A549 (cell line): ENCODE results near the gene NOXA1. TPM values are rescaled to one million over a fixed set of nuclear protein-coding genes. Genes with fewer than 3 reads are reported as not detected.

Source experiments
- ATAC-seq, 2 experiments: fragments of 200-7000 bp in 1 of 2; fragments of >200 bp in 1 of 2; cut with Nextera tagmentation in 1 of 2; cut with Tn5 transposase in 1 of 2; 3 replicates each; pipeline versions ENCODE4 v1.8.0 to v1.9.1; 2018 to 2020; ENCODE audit warnings: mild to moderate bottlenecking in 1 of 2, moderate library complexity in 1 of 2
- CTCF ChIA-PET: fragments of 300-600 bp; sonication (Branson Sonifier 250); formaldehyde crosslinking; extraction: SDS; loops from one replicate; lab custom pipeline; 2021; ENCODE audit warnings: antibody characterized with exemption, inconsistent platforms; lab: Yijun Ruan, JAX
- POLR2A ChIA-PET: fragments of 350-600 bp; formaldehyde crosslinking; extraction: SDS; loops from one replicate; lab custom pipeline; 2021; ENCODE audit warnings: antibody characterized with exemption, inconsistent platforms; lab: Yijun Ruan, JAX
- DNase-seq, 2 experiments: peaks; one replicate each; pipeline versions ENCODE4 v3.0.0 to v3.0.0-alpha.2; 2011 to 2016; ENCODE audit warnings: low read depth in 1 of 2, low spot score in 1 of 2
- FAIRE-seq: peaks from 2 replicates; lab custom pipeline; 2011; peaks lifted over from hg19 to GRCh38; lab: Jason Lieb, UNC
- H3K27ac ChIP-seq, 2 experiments: fragments of >200 bp; sonication (Bioruptor Twin); formaldehyde crosslinking; 3 replicates each; pipeline ENCODE4 v1.5.1; 2016 to 2017
- H3K4me1 ChIP-seq: fragments of >200 bp; sonication (Bioruptor Twin); formaldehyde crosslinking; 3 replicates; pipeline ENCODE4 v1.6.1; 2016
- H3K4me2 ChIP-seq: fragments of >200 bp; sonication (Bioruptor Twin); formaldehyde crosslinking; 3 replicates; pipeline ENCODE4 v1.6.1; 2016
- H3K4me3 ChIP-seq: fragments of >200 bp; sonication (Bioruptor Twin); formaldehyde crosslinking; 3 replicates; pipeline ENCODE4 v1.5.1; 2016
- H3K9me3 ChIP-seq: fragments of >200 bp; sonication (Bioruptor Twin); formaldehyde crosslinking; 3 replicates; pipeline ENCODE4 v1.6.1; 2016
- ATOH8 ChIP-seq: fragments of 250-450 bp; sonication (Bioruptor Pico); IDR thresholded peaks from 2 replicates; pipeline ENCODE4 v1.5.0; 2020; ENCODE audit warnings: low read depth, mild to moderate bottlenecking, moderate library complexity
- EHMT2 ChIP-seq: fragments of 200-600 bp; sonication (generic); IDR thresholded peaks from 2 replicates; pipeline ENCODE4 v1.6.1; 2016; ENCODE audit warnings: antibody characterized with exemption, low read depth, mild to moderate bottlenecking, moderate library complexity
- ESRRA ChIP-seq: fragments of 150-350 bp; IDR thresholded peaks from 2 replicates; pipeline ENCODE4 v1.6.1; 2014; ENCODE audit warnings: mild to moderate bottlenecking, low read length, borderline replicate concordance
- FOSL2 ChIP-seq, 2 experiments: fragments of 450-650 bp in 1 of 2; fragments of >200 bp in 1 of 2; sonication (Bioruptor Twin) in 1 of 2; formaldehyde crosslinking; IDR thresholded peaks; 2 replicates each; pipeline versions ENCODE4 v1.5.0 to v1.6.1; 2016 to 2020; ENCODE audit warnings: mild to moderate bottlenecking in 1 of 2, moderate library complexity in 1 of 2
- FOXS1 ChIP-seq: fragments of 250-450 bp; sonication (Bioruptor Pico); IDR thresholded peaks from 2 replicates; pipeline ENCODE4 v1.5.0; 2020; ENCODE audit warnings: mild to moderate bottlenecking, moderate library complexity
- HDAC2 ChIP-seq: fragments of 200-600 bp; sonication (generic); IDR thresholded peaks from 2 replicates; pipeline ENCODE4 v1.6.1; 2016
- HES2 ChIP-seq: fragments of >200 bp; sonication (Bioruptor Twin); formaldehyde crosslinking; IDR thresholded peaks from 2 replicates; pipeline ENCODE4 v1.6.1; 2016
- HEYL ChIP-seq: fragments of 250-450 bp; sonication (Bioruptor Pico); IDR thresholded peaks from 2 replicates; pipeline ENCODE4 v1.8.0; 2021; ENCODE audit warnings: mild to moderate bottlenecking, moderate library complexity
- HOXB13 ChIP-seq: fragments of 250-450 bp; sonication (Bioruptor Pico); IDR thresholded peaks from 2 replicates; pipeline ENCODE4 v1.5.0; 2020; ENCODE audit warnings: low read depth, mild to moderate bottlenecking, moderate library complexity
- HOXB5 ChIP-seq: fragments of 250-450 bp; sonication (Bioruptor Pico); IDR thresholded peaks from 2 replicates; pipeline ENCODE4 v1.5.0; 2020; ENCODE audit warnings: mild to moderate bottlenecking, moderate library complexity
- JUN ChIP-seq, 2 experiments: fragments of >200 bp; sonication (Bioruptor Twin); formaldehyde crosslinking; IDR thresholded peaks; 2 replicates in 1 of 2; 3 replicates in 1 of 2; pipeline ENCODE4 v1.6.1; 2016 to 2017
- MAX ChIP-seq: IDR thresholded peaks from 2 replicates; pipeline ENCODE4 v1.6.1; 2012
- MYC ChIP-seq: IDR thresholded peaks from 2 replicates; pipeline ENCODE4 v1.6.1; 2012; ENCODE audit warnings: mild to moderate bottlenecking, inconsistent platforms, low read length, improper control_type of control experiment, borderline replicate concordance
- POLR2A ChIP-seq: IDR thresholded peaks from 2 replicates; pipeline ENCODE4 v1.6.1; 2012; ENCODE audit warnings: mild to moderate bottlenecking, low read length
- POLR2AphosphoS2 ChIP-seq: conservative IDR thresholded peaks from 2 replicates; pipeline ENCODE4 v1.6.1; 2012; ENCODE audit warnings: low read length, improper control_type of control experiment, inconsistent platforms
- RARB ChIP-seq: fragments of 250-450 bp; sonication (Bioruptor Pico); IDR thresholded peaks from 2 replicates; pipeline ENCODE4 v1.8.0; 2021; ENCODE audit warnings: mild to moderate bottlenecking, moderate library complexity
- RCOR1 ChIP-seq: fragments of 150-350 bp; IDR thresholded peaks from 2 replicates; pipeline ENCODE4 v1.6.1; 2014; ENCODE audit warnings: antibody characterized with exemption, low read length, low read depth
- RFX5 ChIP-seq: fragments of 450-650 bp; IDR thresholded peaks from 2 replicates; pipeline ENCODE4 v1.7.1; 2014; ENCODE audit warnings: antibody characterized with exemption, mild to moderate bottlenecking, moderate library complexity
- RNF2 ChIP-seq: fragments of 200-600 bp; sonication (generic); IDR thresholded peaks from 2 replicates; pipeline ENCODE4 v1.6.1; 2016; ENCODE audit warnings: low read depth, mild to moderate bottlenecking, antibody characterized with exemption, moderate library complexity, borderline replicate concordance
- TP53 ChIP-seq: fragments of 250-450 bp; sonication (Bioruptor Pico); IDR thresholded peaks from 2 replicates; pipeline ENCODE4 v1.5.0; 2021; ENCODE audit warnings: mild to moderate bottlenecking, moderate library complexity
- ZFP36 ChIP-seq: fragments of 450-650 bp; IDR thresholded peaks from 2 replicates; pipeline ENCODE4 v1.6.1; 2014; ENCODE audit warnings: borderline replicate concordance; ENCODE audit not compliant: partially characterized antibody
- WGBS: methylation state at CpG from one replicate; pipeline ENCODE4 v1.1.6; 2017; ENCODE audit errors: missing lambda C conversion rate; 5-methylcytosine and 5-hydroxymethylcytosine counted together
- polyA plus RNA-seq, 4 experiments: library from polyadenylated mRNA; depleted of rRNA in 3 of 4; stranded (reverse); fragments of >200 nt; fragmentation: RNase III in 1 of 4; extraction: RNeasy Plus Mini Kit Qiagen cat#74134 plus additional on column Dnase treatment in 1 of 4; gene quantifications; 2 replicates in 3 of 4; 3 replicates in 1 of 4; pipeline ENCODE4 v1.2.3, GENCODE V29; 2011 to 2017
- TF ChIP-seq, protein P1 (sequence below): IDR thresholded peaks from 2 replicates; pipeline ENCODE4 v1.6.1; 2012

The NOXA1 gene
- polyA plus RNA-seq, 2 of the 4 experiments (the other 2 are of a cell fraction): 0.44 to 1.5 TPM

DNA sequence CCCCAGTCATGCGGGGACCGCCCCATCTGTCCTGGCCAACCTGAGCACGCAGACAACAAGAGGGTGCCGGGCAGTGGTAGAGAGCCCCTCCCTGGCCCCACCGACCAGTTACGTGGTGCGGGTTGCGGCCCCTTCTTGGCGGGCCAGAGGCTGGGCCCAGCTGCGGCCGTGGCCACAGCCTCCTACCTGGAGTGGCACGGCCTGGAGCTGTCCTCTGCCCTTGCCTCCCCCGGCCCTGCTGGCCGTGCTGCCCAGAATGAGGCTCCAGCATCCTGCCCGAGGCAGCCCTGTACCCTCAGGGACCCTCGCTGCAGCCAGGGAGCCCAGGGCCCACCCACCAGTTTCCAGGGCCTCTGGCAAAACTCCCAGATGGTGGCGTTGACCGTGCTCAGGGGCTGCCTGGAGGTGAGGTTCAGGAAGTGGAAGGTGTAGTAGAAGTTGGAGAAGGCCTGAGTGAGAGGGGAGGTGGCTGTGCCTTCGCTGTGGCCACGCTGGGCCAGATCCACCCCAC is 12.2 kb downstream of the NOXA1 start:
- H3K4me2 ChIP-seq: peak overlapping the region; percentile 69
- no peak overlapping the region for H3K4me3 ChIP-seq
- H3K9me3 ChIP-seq: no peaks in the 10 kb centered on the region
- FAIRE-seq (no peak), ATAC-seq (peak in 1 of 2 experiments; percentile 7; a peak in 3 of 6 replicates), DNase-seq (no peak)
- ChIA-PET POLR2A (no interaction called here), CTCF (interaction anchor here (0.6 to 7.4 kb wide), 4 partner anchors 10 to 139 kb away, joined by 3 to 86 read pairs (median 4); partner anchors contain the start of genes EXD3 and NOXA1)
- TF ChIP-seq EHMT2 (no peak), HOXB5 (CRISPR knock-in tag) (no peak), TP53 (CRISPR knock-in tag) (no peak), ATOH8 (no peak), MYC (no peak), POLR2AphosphoS2 (no peak), FOXS1 (CRISPR knock-in tag) (no peak), HDAC2 (no peak), JUN (IDR thresholded peaks at IDR 0.05) (no peak), HEYL (CRISPR knock-in tag) (no peak), RFX5 (no peak), HES2 (no peak), RNF2 (no peak), POLR2A (no peak), ZFP36 (no peak), HOXB13 (CRISPR knock-in tag) (no peak)
- TF ChIP-seq, protein P1, sequence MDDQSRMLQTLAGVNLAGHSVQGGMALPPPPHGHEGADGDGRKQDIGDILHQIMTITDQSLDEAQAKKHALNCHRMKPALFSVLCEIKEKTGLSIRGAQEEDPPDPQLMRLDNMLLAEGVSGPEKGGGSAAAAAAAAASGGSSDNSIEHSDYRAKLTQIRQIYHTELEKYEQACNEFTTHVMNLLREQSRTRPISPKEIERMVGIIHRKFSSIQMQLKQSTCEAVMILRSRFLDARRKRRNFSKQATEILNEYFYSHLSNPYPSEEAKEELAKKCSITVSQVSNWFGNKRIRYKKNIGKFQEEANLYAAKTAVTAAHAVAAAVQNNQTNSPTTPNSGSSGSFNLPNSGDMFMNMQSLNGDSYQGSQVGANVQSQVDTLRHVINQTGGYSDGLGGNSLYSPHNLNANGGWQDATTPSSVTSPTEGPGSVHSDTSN: no peak
- WGBS: 84% methylated on average over 13 of the region's 20 CpGs
- peak overlapping the region; percentile 69 to 76 for H3K27ac ChIP-seq
- peaks cover 16% of the 10 kb centered on the region for H3K4me1 ChIP-seq

DNA sequence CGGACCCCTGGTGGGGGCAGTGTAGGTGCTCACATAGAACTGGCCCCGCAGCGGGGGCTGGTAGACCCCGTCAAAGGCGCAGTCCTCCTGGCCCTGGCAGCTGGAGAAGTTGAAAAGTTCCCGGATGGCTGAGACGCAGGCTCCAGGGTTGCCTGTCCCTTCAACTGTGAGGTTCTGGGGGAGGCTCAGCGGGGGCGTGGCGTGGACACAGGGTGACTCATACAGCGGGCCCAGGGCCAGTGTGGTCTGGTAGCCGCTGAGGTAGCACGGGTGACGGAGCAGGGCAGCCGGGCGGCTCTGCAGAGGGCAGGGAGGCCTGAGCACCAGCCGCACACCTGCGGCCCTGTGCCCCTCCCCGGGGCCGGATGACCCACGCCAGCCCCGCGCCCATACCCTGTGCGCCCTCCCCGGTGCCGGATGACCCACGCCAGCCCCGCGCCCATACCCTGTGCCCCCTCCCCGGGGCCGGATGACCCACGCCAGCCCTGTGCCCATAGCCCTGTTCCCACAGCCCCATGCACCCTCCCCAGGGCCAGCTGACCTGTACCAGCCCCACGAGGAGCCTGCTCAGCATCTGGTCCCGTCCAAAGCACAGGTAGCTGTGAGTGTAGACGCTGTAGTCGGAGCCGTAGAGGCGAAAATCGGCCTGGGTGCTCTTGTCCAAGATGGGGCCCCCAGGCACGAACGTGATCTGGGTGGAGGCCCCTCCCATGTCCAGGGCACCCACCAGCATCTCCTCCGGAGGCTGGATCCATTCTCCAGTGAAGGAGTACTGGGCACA is 13.0 kb downstream of the NOXA1 start:
- TF ChIP-seq MAX (peak; percentile 44), ESRRA (no peak), FOSL2 (IDR thresholded peaks at IDR 0.05) (peak; percentile 36; the same call in 1 of the 2 replicates), FOSL2 (CRISPR knock-in tag; IDR thresholded peaks at IDR 0.05) (peak; percentile 88), RCOR1 (no peak), RARB (CRISPR knock-in tag) (no peak)
- no peak for FAIRE-seq
- Histone ChIP-seq H3K4me1 (peaks cover 13% of the 10 kb centered on the region), H3K4me2 (peak overlapping the region; percentile 69), H3K4me3 (no peak overlapping the region), H3K27ac (peak overlapping the region; percentile 69 to 76), H3K9me3 (no peaks in the 10 kb centered on the region)
- POLR2A ChIA-PET: no interaction called here
- WGBS: 37% methylated on average over 21 of the region's 42 CpGs
- peak; percentile 79 to 89 for ATAC-seq
- CTCF ChIA-PET: interaction anchor here (1.4 to 7.4 kb wide), 4 partner anchors 9 to 23 kb away, joined by 5 to 86 read pairs (median 8); partner anchors contain the start of genes EXD3 and NOXA1
- peak; percentile 77 to 96 for DNase-seq
